AG09319 (cell line): ENCODE results near the gene CCR5.
"Not testable (repeated sequence)": the region's sequence is repeated elsewhere in the genome, so short reads cannot be mapped to it uniquely, and the experiment has no call there.

Experiments used
- DNase-seq: peaks from one replicate; pipeline ENCODE4 v3.0.0-alpha.2; 2010; ENCODE audit warnings: low read depth; ENCODE audit errors: extremely low read depth
- CTCF ChIP-seq: IDR thresholded peaks from 2 replicates; pipeline ENCODE4 v1.5.1; 2011; ENCODE audit warnings: low read depth, mild to moderate bottlenecking, inconsistent platforms, low read length, moderate library complexity

CCR5 gene

DNA sequence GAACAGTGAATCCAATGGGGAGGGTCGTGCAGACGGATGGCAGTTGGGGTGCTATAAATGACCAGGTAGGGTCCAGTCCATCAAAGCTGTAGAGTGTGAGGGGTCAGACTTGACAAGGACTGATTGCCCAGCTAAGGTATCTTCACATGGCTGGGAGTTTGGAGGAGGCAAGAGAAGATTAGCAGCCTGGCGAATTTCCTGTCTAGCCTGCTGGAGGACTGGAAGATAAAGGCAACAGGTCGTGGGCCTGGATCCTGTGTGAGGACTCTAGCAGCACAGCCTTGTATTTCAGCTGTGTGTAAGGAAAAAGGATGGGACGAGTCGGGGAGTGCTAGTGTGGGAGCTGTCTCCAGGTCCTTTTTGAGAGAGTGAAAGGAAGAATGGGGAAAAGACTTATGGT lies 18.6 kb downstream of the CCR5 start:
- no peak for DNase-seq
- no peak for TF ChIP-seq CTCF

- not testable (repeated sequence) for DNase-seq
These were observed 20.8 kb downstream of the CCR5 start for GRCh38 chr3:46391526-46391925.

GRCh38 chr3:46393011-46393410 lies 22.3 kb downstream of the CCR5 start:
- no peak for TF ChIP-seq CTCF
- no peak for DNase-seq

DNA sequence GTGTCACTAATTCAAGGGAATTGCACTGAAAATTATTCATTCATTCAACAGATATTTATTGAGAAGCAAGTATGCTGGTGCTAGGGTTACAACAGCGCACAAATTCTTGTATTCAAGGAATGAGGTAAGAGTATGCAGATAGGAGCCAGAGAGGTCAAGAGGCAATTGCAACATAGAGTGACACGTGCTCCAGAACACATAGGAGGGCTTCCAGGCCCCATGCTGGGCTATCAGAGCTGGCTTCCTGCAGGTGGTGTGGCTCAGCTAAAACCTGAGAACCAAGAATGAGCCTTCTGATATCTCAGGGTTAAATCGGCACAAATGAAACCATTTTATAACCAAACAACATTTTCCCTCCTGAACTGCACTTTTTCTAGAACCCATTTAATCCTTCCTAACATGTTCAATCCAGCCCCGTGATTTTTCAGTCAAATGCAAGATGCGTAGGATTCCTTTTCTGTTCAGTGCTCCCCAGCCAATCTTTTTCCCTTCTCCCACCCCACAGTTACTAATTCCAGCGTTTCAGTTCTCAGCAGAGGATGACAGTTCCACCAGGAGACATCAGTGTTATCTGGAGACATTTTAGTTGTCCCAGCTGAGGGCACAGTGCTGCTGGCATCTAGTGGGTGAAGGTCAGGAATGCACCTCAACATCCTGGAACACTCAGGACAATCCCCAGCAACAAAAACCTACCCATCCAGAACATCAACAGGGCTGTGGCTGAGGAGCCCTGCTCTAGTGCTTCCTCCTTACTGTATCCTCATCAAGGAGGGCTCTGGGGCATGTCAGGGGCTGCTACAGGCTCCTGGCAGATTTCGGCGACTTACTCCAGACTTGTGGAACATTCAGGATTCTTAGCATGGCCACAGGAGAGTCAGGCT lies 23.0 kb downstream of the CCR5 start:
- TF ChIP-seq CTCF, result no peak
- DNase-seq, result no peak

DNA sequence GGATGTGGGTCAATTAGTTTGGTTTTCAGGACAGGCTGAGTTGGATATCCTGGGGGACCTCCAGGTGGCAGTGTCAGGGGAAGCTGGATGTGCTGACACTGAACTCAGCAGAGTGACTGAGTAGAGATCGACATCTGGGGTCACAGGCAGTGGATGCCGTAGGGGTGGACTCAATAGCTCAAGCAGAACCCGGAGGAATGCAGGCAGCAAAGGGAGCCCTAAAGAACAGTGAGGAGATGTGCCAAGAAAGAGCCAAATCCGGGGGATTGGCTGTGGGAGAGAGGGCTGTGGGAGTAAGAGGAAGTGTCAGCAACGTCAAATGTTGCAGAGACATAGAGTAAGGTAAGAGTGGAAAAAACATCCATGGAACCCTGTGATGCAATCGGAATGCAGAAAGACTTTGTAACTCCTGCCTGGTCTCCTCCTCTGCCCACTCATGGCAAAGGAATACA lies 24.5 kb downstream of the CCR5 start:
- TF ChIP-seq CTCF, result no peak
- no peak for DNase-seq

- TF ChIP-seq CTCF, result no peak
- DNase-seq, result no peak
These were observed 25.2 kb downstream of the CCR5 start for GRCh38 chr3:46395766-46396530.

DNA sequence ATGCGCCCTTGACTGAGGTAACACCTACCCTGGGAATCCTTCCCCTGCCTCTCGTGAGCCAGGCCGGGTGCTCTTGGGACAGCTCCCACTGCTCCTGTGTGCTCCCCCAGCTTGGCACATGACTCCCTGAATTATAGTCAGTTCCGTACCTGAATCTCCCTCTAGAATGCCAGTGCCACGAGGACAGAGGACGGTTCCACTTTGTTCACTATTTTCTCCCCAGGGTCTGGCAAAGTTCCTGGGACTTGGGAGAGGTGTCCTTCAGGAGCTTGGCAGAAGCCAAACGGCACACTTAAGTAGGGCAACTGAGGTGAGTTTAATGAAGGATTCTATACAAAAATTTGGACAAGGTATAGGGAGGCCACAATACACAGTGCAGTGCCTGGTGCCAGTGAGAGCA lies 26.4 kb downstream of the CCR5 start:
- DNase-seq, result no peak
- no peak for TF ChIP-seq CTCF
